Stomach smooth muscle (tissue), 2 donors: ENCODE data around the gene FUNDC2.

ENCODE experiments used
- H3K27ac ChIP-seq: one replicate; pipeline ENCODE4 v1.7.0; 2013; ENCODE audit warnings: mild to moderate bottlenecking, low read length, inconsistent platforms
- H3K27me3 ChIP-seq, 2 donors: one replicate each; pipeline ENCODE4 v1.7.0; 2013; ENCODE audit warnings: low read length in 2 of 2; ENCODE audit not compliant: insufficient read depth in 2 of 2, control insufficient read depth in 1 of 2
- H3K36me3 ChIP-seq, 2 donors: one replicate each; pipeline ENCODE4 v1.7.0; 2013; ENCODE audit warnings: low read length in 2 of 2; ENCODE audit not compliant: control insufficient read depth in 2 of 2, insufficient read depth in 2 of 2
- H3K4me1 ChIP-seq: one replicate; pipeline ENCODE4 v1.7.0; 2013; ENCODE audit warnings: low read length; ENCODE audit not compliant: control insufficient read depth, insufficient read depth
- H3K4me3 ChIP-seq, 2 donors: one replicate each; pipeline ENCODE4 v1.7.0; 2013; ENCODE audit warnings: low read length in 2 of 2
- H3K9ac ChIP-seq, 2 donors: one replicate each; pipeline ENCODE4 v1.7.0; 2013; ENCODE audit warnings: low read length in 2 of 2, mild to moderate bottlenecking in 1 of 2
- H3K9me3 ChIP-seq, 2 donors: one replicate each; pipeline ENCODE4 v1.7.0; 2013; ENCODE audit warnings: low read length in 2 of 2; ENCODE audit not compliant: control insufficient read depth in 2 of 2
- donor health status: healthy.
- donor health status: Pancreatic carcinoma.

FUNDC2 gene

DNA sequence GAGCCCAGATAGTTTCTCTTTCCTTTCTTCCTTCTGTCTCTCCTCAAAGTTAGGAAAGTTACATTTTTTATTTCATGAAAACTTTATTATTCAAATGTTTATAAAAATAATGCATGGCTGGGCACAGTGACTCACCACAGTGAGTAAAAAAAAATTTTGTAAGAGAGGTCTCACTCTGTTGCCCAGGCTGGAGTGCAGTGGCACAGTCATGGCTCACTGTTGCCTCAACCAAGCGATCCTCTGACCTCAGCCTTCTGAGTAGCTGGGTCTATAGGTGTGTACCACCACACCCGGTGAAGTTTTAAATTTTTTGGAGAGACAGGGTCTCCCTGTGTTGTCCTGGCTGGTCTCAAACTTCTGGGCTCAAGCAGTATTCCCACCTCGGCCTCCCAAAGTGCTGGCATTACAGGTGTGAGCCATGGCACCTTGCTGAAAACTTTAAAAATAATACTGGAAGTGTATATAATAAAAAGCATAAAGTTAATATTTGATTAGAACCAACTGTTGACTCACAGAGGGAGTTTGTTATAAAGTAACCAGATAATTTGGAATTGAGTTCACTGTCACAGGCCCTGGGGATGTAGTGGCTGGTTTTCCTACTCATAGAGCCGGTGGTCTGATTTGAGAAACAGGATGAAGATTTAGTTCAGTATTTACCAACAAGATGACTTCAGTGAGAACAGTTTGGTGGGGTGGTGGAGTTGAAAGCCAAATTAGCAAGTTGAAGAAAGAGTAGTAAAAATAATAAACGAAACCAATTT lies 26.3 kb downstream of the FUNDC2 start:
- Histone ChIP-seq H3K4me3 (no peak overlapping the region), H3K27me3 (no peaks in the 10 kb centered on the region), H3K4me1 (peaks cover 5% of the 10 kb centered on the region), H3K27ac (no peak overlapping the region), H3K9ac (no peak overlapping the region), H3K9me3 (no peaks in the 10 kb centered on the region), H3K36me3 (peaks cover 3 to 4% of the 10 kb centered on the region in 2 donors)

DNA sequence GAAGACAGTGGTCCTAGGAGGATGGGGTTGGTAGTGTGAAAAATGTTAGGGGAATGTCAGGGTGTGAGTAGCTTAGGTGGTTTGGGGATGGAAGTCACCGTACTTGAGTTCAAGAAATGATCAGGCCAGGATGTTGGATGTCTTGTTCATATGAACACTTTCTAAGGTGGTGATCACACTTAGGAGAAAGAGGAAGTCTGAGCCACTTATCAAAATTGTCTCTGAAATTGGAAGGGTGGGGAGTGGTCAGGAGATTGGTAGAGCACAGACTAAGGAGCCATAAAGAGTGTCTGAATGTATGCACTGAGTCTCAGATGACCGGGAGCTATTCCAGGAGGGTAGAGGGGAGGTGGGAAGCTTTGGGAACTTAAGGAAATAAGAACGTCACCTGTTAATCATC lies 27.0 kb downstream of the FUNDC2 start:
- peaks cover 5% of the 10 kb centered on the region for H3K4me1 ChIP-seq
- no peak overlapping the region for H3K4me3 ChIP-seq
- H3K36me3 ChIP-seq: peaks cover 3 to 4% of the 10 kb centered on the region in 2 donors
- H3K9me3 ChIP-seq: no peaks in the 10 kb centered on the region
- no peak overlapping the region for H3K9ac ChIP-seq
- H3K27ac ChIP-seq: no peak overlapping the region
- H3K27me3 ChIP-seq: no peaks in the 10 kb centered on the region

DNA sequence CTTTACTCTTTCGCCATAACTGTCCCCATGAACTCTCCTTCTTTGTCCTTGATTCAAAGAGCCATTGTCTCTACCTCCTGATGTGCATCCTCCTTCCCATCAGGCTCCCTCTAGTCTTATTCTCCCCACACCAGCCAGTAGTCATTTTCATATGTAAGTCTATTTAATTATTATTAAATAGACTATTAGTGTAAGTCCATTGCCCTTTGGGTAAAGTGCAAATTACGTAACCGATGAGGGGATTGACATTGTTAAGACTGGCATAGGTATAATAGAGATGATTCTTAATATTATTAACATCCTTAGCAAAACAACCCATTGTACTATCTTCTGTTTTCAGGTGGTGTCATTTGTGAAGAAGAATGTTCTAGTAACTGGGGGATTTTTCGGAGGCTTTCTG lies 27.6 kb downstream of the FUNDC2 start:
- Histone ChIP-seq H3K9ac (no peak overlapping the region), H3K4me1 (peaks cover 5% of the 10 kb centered on the region), H3K9me3 (no peaks in the 10 kb centered on the region), H3K4me3 (no peak overlapping the region), H3K36me3 (peaks cover 3 to 4% of the 10 kb centered on the region in 2 donors), H3K27me3 (no peaks in the 10 kb centered on the region), H3K27ac (no peak overlapping the region)

DNA sequence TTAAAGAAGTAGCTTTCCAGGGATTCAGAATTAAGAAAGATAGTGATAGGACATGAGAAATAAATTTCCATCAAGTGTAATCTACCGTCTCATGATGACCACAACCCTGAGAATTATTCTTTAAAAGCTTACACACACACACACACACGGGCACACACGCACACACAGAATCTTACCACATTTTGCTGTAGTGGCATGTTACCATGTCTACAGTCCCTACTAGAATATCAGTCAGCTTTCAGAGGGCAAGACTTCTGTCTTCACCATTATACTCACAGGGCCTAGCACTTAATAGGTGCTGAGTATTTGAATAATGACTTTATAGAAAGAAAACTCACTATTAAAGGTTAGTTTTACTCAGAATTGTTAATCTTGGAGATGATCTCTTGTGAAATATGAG lies 28.9 kb downstream of the FUNDC2 start:
- H3K9me3 ChIP-seq: no peaks in the 10 kb centered on the region
- H3K4me3 ChIP-seq: no peak overlapping the region
- H3K27ac ChIP-seq: no peak overlapping the region
- no peak overlapping the region for H3K9ac ChIP-seq
- H3K36me3 ChIP-seq: peaks cover 0 to 4% of the 10 kb centered on the region in 2 donors
- no peaks in the 10 kb centered on the region for H3K27me3 ChIP-seq
- H3K4me1 ChIP-seq: peaks cover 5% of the 10 kb centered on the region

DNA sequence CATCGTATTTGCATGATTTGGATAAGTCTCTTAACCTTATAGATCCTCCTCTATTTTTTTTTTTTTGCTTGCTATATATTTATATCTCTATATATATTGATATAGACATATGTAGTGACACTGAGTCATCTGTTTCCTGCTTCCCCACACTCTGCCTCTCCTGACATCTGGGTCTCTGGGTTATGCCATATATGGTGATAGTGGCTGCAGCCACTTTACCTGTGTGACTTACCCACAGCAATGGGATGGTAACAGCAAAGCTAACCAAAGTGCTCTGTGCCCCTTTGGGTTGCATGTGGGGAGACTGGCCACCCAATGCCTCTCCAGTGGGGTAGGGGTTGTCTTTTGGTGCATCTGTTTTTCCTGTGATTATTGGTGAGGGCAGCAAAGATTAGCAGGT lies 29.8 kb downstream of the FUNDC2 start:
- H3K4me1 ChIP-seq: peaks cover 5% of the 10 kb centered on the region
- peak overlapping the region; percentile 58 for H3K27ac ChIP-seq
- H3K36me3 ChIP-seq: peaks cover 0 to 4% of the 10 kb centered on the region in 2 donors
- H3K9ac ChIP-seq: no peak overlapping the region
- H3K9me3 ChIP-seq: no peaks in the 10 kb centered on the region
- no peaks in the 10 kb centered on the region for H3K27me3 ChIP-seq
- no peak overlapping the region for H3K4me3 ChIP-seq

DNA sequence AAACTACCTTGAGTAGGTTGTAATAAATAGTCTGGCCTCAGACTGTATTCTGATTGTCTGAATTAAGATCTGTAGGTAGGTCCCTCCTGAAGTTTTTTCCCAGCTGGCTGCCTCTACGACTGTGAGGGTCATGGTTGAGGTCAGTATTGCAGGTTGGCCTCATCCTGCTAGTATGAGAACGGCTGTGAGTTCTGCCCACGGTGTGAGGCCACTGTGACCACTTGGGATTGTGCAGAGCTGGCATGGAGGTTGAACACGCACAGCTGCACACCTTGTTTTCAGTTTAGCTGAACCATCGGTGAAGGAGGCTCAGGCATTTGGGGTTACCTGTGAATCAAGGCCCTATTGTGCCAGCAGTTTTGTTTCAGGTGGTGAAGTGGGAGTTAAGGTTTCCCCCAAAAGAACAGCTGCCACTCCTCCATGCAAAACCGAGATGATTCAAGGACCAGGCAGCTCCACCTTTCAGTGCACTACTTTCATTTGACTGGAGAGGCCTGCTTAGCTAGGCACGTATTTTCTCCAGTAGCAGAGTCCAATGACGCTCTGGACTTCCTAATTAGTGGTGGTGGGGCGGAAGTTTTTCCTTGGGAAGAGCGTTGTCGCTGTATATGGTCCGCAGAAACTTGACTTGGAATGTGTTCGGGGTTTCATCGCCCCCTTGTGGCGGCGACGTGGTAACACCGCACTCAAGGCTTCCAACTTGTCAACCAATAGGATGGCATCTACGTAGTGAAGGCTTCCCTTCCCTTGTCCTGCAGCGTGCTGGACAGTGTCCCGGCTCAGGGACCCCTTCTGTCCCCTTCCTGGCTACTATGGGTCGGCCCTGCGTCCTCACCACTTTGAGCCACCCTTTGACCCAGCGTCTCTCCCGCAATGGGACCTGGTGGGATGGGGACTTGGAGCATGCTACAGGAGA lies 30.5 kb downstream of the FUNDC2 start:
- Histone ChIP-seq H3K9me3 (no peaks in the 10 kb centered on the region), H3K4me1 (peaks cover 5% of the 10 kb centered on the region), H3K36me3 (peaks cover 0 to 4% of the 10 kb centered on the region in 2 donors), H3K9ac (peak overlapping the region in 1 of 2 donors; percentile 27), H3K27me3 (no peaks in the 10 kb centered on the region), H3K4me3 (peak overlapping the region; percentile 49 to 61), H3K27ac (peak overlapping the region; percentile 58)

DNA sequence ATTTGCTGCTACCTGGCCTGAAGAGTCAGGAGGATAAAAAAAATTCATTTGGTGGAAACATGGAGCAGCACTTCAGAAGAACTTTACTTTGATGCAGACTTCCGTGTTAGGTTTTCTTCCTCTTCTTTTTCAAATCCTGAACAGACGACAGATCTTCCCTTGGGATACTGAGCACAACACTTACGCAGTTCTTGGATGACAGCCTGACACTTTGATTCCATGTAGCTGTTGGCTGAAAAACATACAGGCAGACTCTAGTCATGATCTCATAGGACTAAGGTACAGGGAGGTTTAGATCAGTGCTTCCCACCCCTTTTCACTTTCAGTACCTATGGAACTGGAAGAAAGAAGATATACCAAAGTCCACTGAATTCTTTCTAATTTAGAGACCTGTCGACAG lies 35.1 kb downstream of the FUNDC2 start:
- peaks cover 4% of the 10 kb centered on the region for H3K4me1 ChIP-seq
- no peaks in the 10 kb centered on the region for H3K27me3 ChIP-seq
- no peaks in the 10 kb centered on the region for H3K9me3 ChIP-seq
- no peaks in the 10 kb centered on the region for H3K36me3 ChIP-seq
- H3K27ac ChIP-seq: no peak overlapping the region
- no peak overlapping the region for H3K9ac ChIP-seq
- no peak overlapping the region for H3K4me3 ChIP-seq

DNA sequence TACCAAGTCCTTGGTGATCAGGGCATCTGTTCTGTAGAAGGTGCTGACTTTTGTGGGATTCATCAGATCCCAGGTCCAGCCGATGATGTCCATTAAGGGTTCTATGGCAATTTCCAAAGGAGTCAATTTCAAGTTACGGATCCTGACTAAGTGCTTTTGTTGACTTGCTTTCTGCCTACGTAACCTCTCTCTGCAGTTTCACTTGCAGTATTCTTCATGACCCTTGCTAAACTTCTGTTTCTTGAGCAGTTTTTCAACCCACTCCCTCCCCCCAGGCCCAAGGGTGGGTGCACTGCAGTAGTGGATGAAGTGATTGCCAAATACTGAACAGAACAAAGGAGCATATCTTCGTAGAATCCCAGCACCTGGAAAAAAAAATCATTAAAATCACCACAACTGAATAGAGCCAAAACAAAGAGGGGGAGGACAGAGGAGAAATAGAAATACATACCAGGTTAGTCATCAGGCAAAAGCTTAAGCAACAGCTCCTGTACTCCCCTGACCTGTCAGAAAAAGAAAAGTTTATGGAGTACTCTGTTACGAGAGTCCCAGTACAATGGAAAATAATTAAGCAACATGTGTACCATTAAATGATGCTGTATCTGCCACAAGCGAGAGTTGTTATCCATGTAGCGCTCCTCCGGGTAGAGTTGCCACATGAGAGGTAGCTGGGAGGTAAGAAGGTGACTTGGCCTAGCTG lies 38.5 kb downstream of the FUNDC2 start:
- Histone ChIP-seq H3K27ac (no peak overlapping the region), H3K27me3 (no peaks in the 10 kb centered on the region)

DNA sequence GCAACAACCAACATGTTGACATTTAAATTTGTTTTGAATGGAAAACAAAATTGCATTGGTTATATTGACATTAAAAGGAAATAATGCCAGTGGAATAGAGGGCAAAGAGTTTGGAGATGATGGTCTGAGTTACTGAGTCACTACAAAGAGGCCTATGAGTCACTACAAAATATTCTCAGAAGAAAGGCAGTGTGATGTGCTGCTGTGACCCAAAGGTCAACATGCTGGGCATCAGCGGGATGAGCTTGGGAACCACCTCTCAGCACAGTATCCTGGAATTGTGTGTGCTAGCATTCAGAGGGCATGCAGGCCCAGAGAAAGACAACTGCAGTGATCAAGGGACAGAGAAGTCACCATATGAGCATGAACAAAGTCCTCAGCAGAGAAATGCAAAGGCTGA lies 41.5 kb downstream of the FUNDC2 start:
- Histone ChIP-seq H3K27me3 (no peaks in the 10 kb centered on the region), H3K9me3 (no peaks in the 10 kb centered on the region), H3K9ac (no peak overlapping the region), H3K4me1 (peaks cover 16% of the 10 kb centered on the region), H3K27ac (no peak overlapping the region), H3K4me3 (no peak overlapping the region), H3K36me3 (no peaks in the 10 kb centered on the region)

More for the DNA sequence above, 38.5 kb downstream of the FUNDC2 start:
- no peaks in the 10 kb centered on the region for H3K9me3 ChIP-seq
- H3K4me1 ChIP-seq: peaks cover 8% of the 10 kb centered on the region
- H3K4me3 ChIP-seq: no peak overlapping the region
- no peak overlapping the region for H3K9ac ChIP-seq
- no peaks in the 10 kb centered on the region for H3K36me3 ChIP-seq

DNA sequence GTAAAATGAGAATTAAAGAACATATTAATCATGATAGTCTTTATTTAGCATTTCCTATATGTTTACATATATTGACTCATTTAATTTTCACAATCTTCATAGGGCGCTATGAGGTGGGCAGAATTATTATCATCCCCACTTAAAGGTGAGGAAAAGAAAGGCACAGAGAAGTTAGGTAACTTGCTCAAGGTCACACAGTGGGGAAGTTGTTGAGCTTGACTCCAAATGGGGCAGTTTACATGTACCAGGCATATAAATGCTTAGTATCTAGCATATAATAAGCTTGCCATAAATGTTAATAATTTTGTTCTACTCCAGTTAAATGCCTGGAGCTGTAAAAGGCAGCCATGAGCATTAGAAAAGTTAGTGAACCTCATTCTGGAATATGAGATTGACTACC lies 42.8 kb downstream of the FUNDC2 start:
- peak overlapping the region; percentile 72 to 76 for H3K4me3 ChIP-seq
- H3K36me3 ChIP-seq: peaks cover 0 to 3% of the 10 kb centered on the region in 2 donors
- no peaks in the 10 kb centered on the region for H3K27me3 ChIP-seq
- H3K9me3 ChIP-seq: no peaks in the 10 kb centered on the region
- H3K4me1 ChIP-seq: peaks cover 16% of the 10 kb centered on the region
- no peak overlapping the region for H3K9ac ChIP-seq
- no peak overlapping the region for H3K27ac ChIP-seq
